T47D (cell line): ENCODE results near the gene RPL31.

Experiments
- DNase-seq, 2 experiments: peaks; one replicate each; pipeline versions ENCODE4 v3.0.0 to v3.0.0-alpha.2; 2011 to 2012; ENCODE audit warnings: low read depth in 1 of 2, low spot score in 1 of 2
- JUND ChIP-seq: IDR thresholded peaks from 2 replicates; pipeline ENCODE4 v1.6.1; 2012; ENCODE audit warnings: low read depth
- in situ Hi-C: cut with HindIII; loops from 2 replicates; pipeline ENCODE4 v1.10.0; 2016; ENCODE audit warnings: low sequenced_read_pairs, low pct_unique_long_range_greater_than_20kb

The RPL31 gene

GRCh38 chr2:101006065-101006715 lies 4.1 kb downstream of the RPL31 start:
- in situ Hi-C loops = no loop called here
- DNase-seq = no peak
- TF ChIP-seq JUND = no peak

- DNase-seq = peak in 1 of 2 experiments; percentile 10
- no peak for TF ChIP-seq JUND
- in situ Hi-C loops = no loop called here
Observed at GRCh38 chr2:101007415-101008345, 5.6 kb downstream of the RPL31 start.

- DNase-seq = no peak
- in situ Hi-C loops = no loop called here
- TF ChIP-seq JUND = no peak
Observed at GRCh38 chr2:101011152-101011551, 9.1 kb downstream of the RPL31 start.

- TF ChIP-seq JUND = no peak
- no peak for DNase-seq
- in situ Hi-C loops = no loop called here
Observed at GRCh38 chr2:101012054-101012705, 10.1 kb downstream of the RPL31 start.

DNA sequence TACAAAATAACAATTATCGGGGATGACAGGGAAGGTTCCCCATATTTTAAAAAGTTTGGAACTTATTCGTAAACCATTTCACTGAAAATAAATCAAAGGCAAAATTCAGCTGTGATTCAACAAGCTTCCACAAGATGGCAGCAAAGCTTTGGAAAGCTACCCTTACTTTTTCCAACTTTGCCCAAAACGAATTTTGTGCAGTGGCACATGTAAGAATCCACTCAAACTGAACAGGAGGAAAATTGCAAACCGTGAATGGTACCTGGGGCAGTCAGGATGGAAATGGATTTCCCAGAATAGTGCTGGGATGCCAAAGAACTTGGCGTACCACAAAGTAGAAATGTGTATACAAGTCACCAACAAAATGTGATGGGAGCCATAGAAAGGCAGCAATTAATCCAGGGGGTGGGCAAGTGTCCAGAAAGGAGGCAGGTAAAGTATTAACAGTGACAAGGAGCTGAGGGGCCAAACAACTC lies 10.7 kb downstream of the RPL31 start:
- in situ Hi-C loops = no loop called here
- peak in 1 of 2 experiments; percentile 43 for DNase-seq
- no peak for TF ChIP-seq JUND

GRCh38 chr2:101014264-101014857 lies 12.3 kb downstream of the RPL31 start:
- no peak for DNase-seq
- no peak for TF ChIP-seq JUND
- in situ Hi-C loops = no loop called here

DNA sequence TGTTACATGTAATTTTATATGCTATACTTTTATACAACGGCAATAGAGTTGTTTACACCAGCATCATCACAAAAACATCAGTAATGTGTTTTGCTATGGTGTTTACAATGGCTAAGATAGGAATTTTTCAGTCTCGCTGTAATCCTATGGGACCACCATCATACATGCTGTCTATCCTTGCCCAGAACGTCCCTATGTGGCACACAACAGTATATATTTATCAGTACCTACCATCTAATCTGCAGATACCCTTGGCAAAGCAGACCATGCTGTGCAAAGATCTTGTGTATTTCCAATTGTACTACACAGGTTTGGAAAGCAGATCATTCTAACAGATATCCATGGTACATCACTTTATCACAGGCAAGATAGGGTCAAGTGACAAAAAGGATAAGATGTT lies 15.3 kb downstream of the RPL31 start:
- DNase-seq = no peak
- no peak for TF ChIP-seq JUND
- in situ Hi-C loops = no loop called here

GRCh38 chr2:101018934-101019333 lies 16.8 kb downstream of the RPL31 start:
- TF ChIP-seq JUND = no peak
- in situ Hi-C loops = no loop called here
- no peak for DNase-seq

- no peak for DNase-seq
- in situ Hi-C loops = no loop called here
Observed at GRCh38 chr2:101022221-101022620, 20.1 kb downstream of the RPL31 start.

GRCh38 chr2:101023327-101024107 lies 21.4 kb downstream of the RPL31 start:
- in situ Hi-C loops = no loop called here
- DNase-seq = no peak
- TF ChIP-seq JUND = no peak

More at GRCh38 chr2:101022221-101022620, 20.1 kb downstream of the RPL31 start:
- TF ChIP-seq JUND = no peak

GRCh38 chr2:101025561-101025960 lies 23.5 kb downstream of the RPL31 start:
- no peak for DNase-seq
- TF ChIP-seq JUND = no peak
- in situ Hi-C loops = no loop called here

GRCh38 chr2:101026253-101026701 lies 24.2 kb downstream of the RPL31 start:
- no peak for TF ChIP-seq JUND
- no peak for DNase-seq
- in situ Hi-C loops = no loop called here
